Smooth muscle cell (in vitro differentiated cells): ENCODE measurements around the gene CCDC183. TPM values are rescaled to one million over a fixed set of nuclear protein-coding genes. Genes with fewer than 3 reads are reported as not detected.

Experiments used
- DNase-seq: peaks from one replicate; lab custom pipeline; 2025; ENCODE audit not compliant: unreplicated experiment; lab: John Stamatoyannopoulos, UW
- H2AFZ ChIP-seq: fragments of 200-600 bp; sonication (generic); 2 replicates; pipeline ENCODE4 v1.6.0; 2016; ENCODE audit warnings: antibody characterized with exemption, low read depth, mild to moderate bottlenecking
- H3F3A ChIP-seq: fragments of 200-600 bp; sonication (generic); 2 replicates; pipeline ENCODE4 v1.6.0; 2017; ENCODE audit warnings: antibody characterized with exemption, low read depth
- H3K27ac ChIP-seq: fragments of 200-600 bp; sonication (generic); 2 replicates; pipeline ENCODE4 v1.5.1; 2016; ENCODE audit warnings: low read depth, mild to moderate bottlenecking
- H3K27me3 ChIP-seq: fragments of 200-600 bp; sonication (generic); 2 replicates; pipeline ENCODE4 v1.6.1; 2016; ENCODE audit warnings: low read depth, mild to moderate bottlenecking
- H3K36me3 ChIP-seq: fragments of 200-600 bp; sonication (generic); 2 replicates; pipeline ENCODE4 v1.5.1; 2016; ENCODE audit warnings: low read depth
- H3K4me1 ChIP-seq: fragments of 200-600 bp; sonication (generic); 2 replicates; pipeline ENCODE4 v1.5.1; 2016; ENCODE audit warnings: low read depth
- H3K4me2 ChIP-seq: fragments of 200-600 bp; sonication (generic); 2 replicates; pipeline ENCODE4 v1.6.0; 2016; ENCODE audit warnings: mild to moderate bottlenecking
- H3K4me3 ChIP-seq: fragments of 200-600 bp; sonication (generic); 2 replicates; pipeline ENCODE4 v1.5.1; 2016; ENCODE audit warnings: mild to moderate bottlenecking
- H3K79me2 ChIP-seq: fragments of 200-600 bp; sonication (generic); 2 replicates; pipeline ENCODE4 v1.6.0; 2016; ENCODE audit warnings: low read depth, mild to moderate bottlenecking
- H3K9ac ChIP-seq: fragments of 200-600 bp; sonication (generic); 2 replicates; pipeline ENCODE4 v1.6.0; 2016; ENCODE audit warnings: low read depth
- H3K9me3 ChIP-seq: fragments of 200-600 bp; sonication (generic); replicated peaks from 2 replicates; pipeline ENCODE4 v1.5.1; 2016; ENCODE audit warnings: low read depth
- H4K20me1 ChIP-seq: fragments of 200-600 bp; sonication (generic); 2 replicates; pipeline ENCODE4 v1.6.0; 2016; ENCODE audit warnings: low read depth
- CTCF ChIP-seq: fragments of 200-600 bp; sonication (generic); IDR thresholded peaks from 2 replicates; pipeline ENCODE4 v1.5.1; 2017; ENCODE audit warnings: borderline replicate concordance, mild to moderate bottlenecking, antibody characterized with exemption; ENCODE audit not compliant: insufficient read depth, poor library complexity, severe bottlenecking
- WGBS: methylation state at CpG from one replicate; pipeline ENCODE4 v1.1.7; 2016; ENCODE audit warnings: low lambda C conversion rate; 5-methylcytosine and 5-hydroxymethylcytosine counted together
- polyA plus RNA-seq: library from polyadenylated mRNA; unstranded; fragments of >200 nt; fragmentation: Nextera tagmentation; extraction: Ambion mirVana; gene quantifications from 2 replicates; pipeline ENCODE4 v1.2.1, GENCODE V29; 2016
- total RNA-seq: library from RNA; depleted of rRNA; stranded (reverse); fragments of >200 nt; gene quantifications from 2 replicates; pipeline ENCODE4 v1.2.3, GENCODE V29; 2014

Gene CCDC183
- total and polyA plus RNA-seq, 2 experiments from 2014 or later, result 2.0 to 3.7 TPM

- H3K9ac ChIP-seq, result no peak overlapping the region
- H3K4me1 ChIP-seq, result no peaks in the 10 kb centered on the region
- H4K20me1 ChIP-seq, result no peaks in the 10 kb centered on the region
- no peak for DNase-seq
- no peak overlapping the region for H3K4me3 ChIP-seq
- no peak overlapping the region for H3K27ac ChIP-seq
- H3F3A ChIP-seq, result peaks cover 5% of the 10 kb centered on the region
- H3K27me3 ChIP-seq, result no peaks in the 10 kb centered on the region
- H3K36me3 ChIP-seq, result no peaks in the 10 kb centered on the region
- 69% methylated on average over 5 of the region's 6 CpGs for WGBS
- no peak overlapping the region for H3K4me2 ChIP-seq
- H3K9me3 ChIP-seq, result no peaks in the 10 kb centered on the region
- H2AFZ ChIP-seq, result no peak overlapping the region
- no peak for TF ChIP-seq CTCF
- H3K79me2 ChIP-seq, result no peaks in the 10 kb centered on the region
These were observed 20.9 kb upstream of the CCDC183 start for GRCh38 chr9:136775191-136775590.

- H4K20me1 ChIP-seq, result no peaks in the 10 kb centered on the region
- H3K79me2 ChIP-seq, result no peaks in the 10 kb centered on the region
- no peak overlapping the region for H3K4me3 ChIP-seq
- no peak overlapping the region for H2AFZ ChIP-seq
- H3K4me1 ChIP-seq, result peaks cover 4% of the 10 kb centered on the region
- TF ChIP-seq CTCF, result no peak
- H3K9me3 ChIP-seq, result no peaks in the 10 kb centered on the region
- H3K36me3 ChIP-seq, result no peaks in the 10 kb centered on the region
- no peak overlapping the region for H3K9ac ChIP-seq
- DNase-seq, result no peak
- H3F3A ChIP-seq, result peaks cover 7% of the 10 kb centered on the region
- no peak overlapping the region for H3K4me2 ChIP-seq
- 58% methylated on average over 7 of the region's 7 CpGs for whole genome bisulfite sequencing
- H3K27ac ChIP-seq, result no peak overlapping the region
- H3K27me3 ChIP-seq, result no peaks in the 10 kb centered on the region
These were observed 19.2 kb upstream of the CCDC183 start for GRCh38 chr9:136776947-136777346.

GRCh38 chr9:136777359-136777758 is 18.8 kb upstream of the CCDC183 start:
- Histone ChIP-seq H3K27me3 (no peaks in the 10 kb centered on the region), H4K20me1 (no peaks in the 10 kb centered on the region), H2AFZ (no peak overlapping the region), H3K27ac (no peak overlapping the region), H3F3A (peaks cover 7% of the 10 kb centered on the region), H3K36me3 (no peaks in the 10 kb centered on the region), H3K9me3 (no peaks in the 10 kb centered on the region), H3K4me3 (no peak overlapping the region), H3K4me1 (peaks cover 4% of the 10 kb centered on the region), H3K79me2 (no peaks in the 10 kb centered on the region), H3K9ac (no peak overlapping the region), H3K4me2 (no peak overlapping the region)
- WGBS, result 88% methylated on average over 13 of the region's 14 CpGs
- DNase-seq, result no peak
- no peak for TF ChIP-seq CTCF

- Histone ChIP-seq H2AFZ (no peak overlapping the region), H3K4me2 (no peak overlapping the region), H3K9me3 (no peaks in the 10 kb centered on the region), H3K27me3 (no peaks in the 10 kb centered on the region), H3K36me3 (no peaks in the 10 kb centered on the region), H3K4me3 (no peak overlapping the region), H3K27ac (no peak overlapping the region), H3K4me1 (peaks cover 4% of the 10 kb centered on the region), H3K79me2 (no peaks in the 10 kb centered on the region), H3K9ac (no peak overlapping the region), H3F3A (peaks cover 7% of the 10 kb centered on the region), H4K20me1 (no peaks in the 10 kb centered on the region)
- TF ChIP-seq CTCF, result no peak
- 86% methylated on average over 5 of the region's 5 CpGs for WGBS
- no peak for DNase-seq
These were observed 16.3 kb upstream of the CCDC183 start for GRCh38 chr9:136779808-136780207.
